Measurements from ENCODE around the gene SNAPC3. TPM values are rescaled to one million over a fixed set of nuclear protein-coding genes. Genes with fewer than 3 reads are reported as not detected.

SNAPC3 gene
- total and polyA plus RNA-seq, 2 donors (not counting 3 experiments of a cell fraction or from before 2014, with no cell fraction given): 15.2 to 32.6 TPM

DNA sequence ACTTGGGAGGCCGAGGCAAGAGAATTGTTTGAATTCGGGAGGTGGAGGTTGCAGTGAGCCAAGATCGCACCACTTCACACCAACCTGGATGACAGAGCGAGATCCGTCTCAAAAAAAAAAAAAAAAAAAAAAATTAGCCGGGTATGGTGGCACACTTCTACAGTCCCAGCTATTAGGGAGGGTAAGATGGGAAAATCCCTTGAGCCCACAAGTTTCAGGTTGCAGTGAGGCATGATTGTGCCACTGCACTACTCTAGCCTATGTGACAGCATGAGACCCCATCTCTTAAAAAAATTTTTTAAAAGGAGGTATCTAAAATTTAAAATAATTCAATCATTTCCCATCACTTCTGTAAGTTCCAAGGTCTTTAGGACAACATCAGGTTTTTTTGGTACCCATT lies 62.1 kb downstream of the SNAPC3 start:
- ChIA-PET POLR2A (no interaction called here), CTCF (interaction anchor here (1.2 kb wide), 1 partner anchor 207 kb away, joined by 4 read pairs; no protein-coding TSS in a partner anchor)
- no peak overlapping the region for H3K27ac ChIP-seq (ENCODE audit: insufficient read depth, low read depth, low read length)
- H4K20me1 ChIP-seq (replicated peaks; ENCODE audit: control insufficient read depth, extremely low read depth, insufficient read depth, low read length): no peaks in the 10 kb centered on the region
- H3K4me3 ChIP-seq (replicated peaks in 1 of 3; ENCODE audit: insufficient read depth in 1 of 3, low read depth in 1 of 3, low read length in 3 of 3): no peak overlapping the region
- no peak for FAIRE-seq
- no peaks in the 10 kb centered on the region for H3K9me3 ChIP-seq (replicated peaks; ENCODE audit: control insufficient read depth, insufficient read depth, low read length)
- no peak overlapping the region for H2AFZ ChIP-seq (ENCODE audit: low read depth, low read length)
- peaks cover 2% of the 10 kb centered on the region for H3K79me2 ChIP-seq (ENCODE audit: control insufficient read depth, insufficient read depth, low read length)
- H3K4me2 ChIP-seq (ENCODE audit: insufficient read depth, low read length): no peak overlapping the region
- intact Hi-C loops (cut with micrococcal nuclease): loop anchor here (5.0 kb wide), 1 partner anchor 122 kb away; no protein-coding TSS in a partner anchor
- no peak for DNase-seq (ENCODE audit: low read depth, low spot score)
- H3K9me1 ChIP-seq (replicated peaks; ENCODE audit: control insufficient read depth, extremely low read depth, insufficient read depth, low read length): no peaks in the 10 kb centered on the region
- H3K9ac ChIP-seq (replicated peaks; ENCODE audit: extremely low read depth, insufficient read depth, low read length): no peak overlapping the region
- H3K4me1 ChIP-seq (ENCODE audit: control insufficient read depth, extremely low read depth, insufficient read depth, low read length): no peaks in the 10 kb centered on the region
- dilution Hi-C loops (cut with MboI; ENCODE audit: extremely low pct_ligation_motif_present, low sequenced_read_pairs): no loop called here
- H3K36me3 ChIP-seq (ENCODE audit: control insufficient read depth in 2 of 2, extremely low read depth in 1 of 2, insufficient read depth in 2 of 2, low read length in 2 of 2): peaks cover 4 to 6% of the 10 kb centered on the region in 2 experiments
- TF ChIP-seq FOS (IDR thresholded peaks at IDR 0.05; ENCODE audit: borderline replicate concordance, insufficient read depth, low read length): no peak
- no peak for TF ChIP-seq JUN (IDR thresholded peaks at IDR 0.05; ENCODE audit: borderline replicate concordance, insufficient read depth, insufficient read length, low read depth)
- no peak for TF ChIP-seq POLR2A (IDR thresholded peaks at IDR 0.05; ENCODE audit: low read depth, low read length)
- TF ChIP-seq, protein P1, sequence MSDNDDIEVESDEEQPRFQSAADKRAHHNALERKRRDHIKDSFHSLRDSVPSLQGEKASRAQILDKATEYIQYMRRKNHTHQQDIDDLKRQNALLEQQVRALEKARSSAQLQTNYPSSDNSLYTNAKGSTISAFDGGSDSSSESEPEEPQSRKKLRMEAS (IDR thresholded peaks at IDR 0.05; ENCODE audit: insufficient read depth, insufficient read length): no peak
- no peak for TF ChIP-seq EZH2 (IDR thresholded peaks at IDR 0.05; ENCODE audit: borderline replicate concordance, low read depth, low read length, severe bottlenecking)
- TF ChIP-seq, protein P2, sequence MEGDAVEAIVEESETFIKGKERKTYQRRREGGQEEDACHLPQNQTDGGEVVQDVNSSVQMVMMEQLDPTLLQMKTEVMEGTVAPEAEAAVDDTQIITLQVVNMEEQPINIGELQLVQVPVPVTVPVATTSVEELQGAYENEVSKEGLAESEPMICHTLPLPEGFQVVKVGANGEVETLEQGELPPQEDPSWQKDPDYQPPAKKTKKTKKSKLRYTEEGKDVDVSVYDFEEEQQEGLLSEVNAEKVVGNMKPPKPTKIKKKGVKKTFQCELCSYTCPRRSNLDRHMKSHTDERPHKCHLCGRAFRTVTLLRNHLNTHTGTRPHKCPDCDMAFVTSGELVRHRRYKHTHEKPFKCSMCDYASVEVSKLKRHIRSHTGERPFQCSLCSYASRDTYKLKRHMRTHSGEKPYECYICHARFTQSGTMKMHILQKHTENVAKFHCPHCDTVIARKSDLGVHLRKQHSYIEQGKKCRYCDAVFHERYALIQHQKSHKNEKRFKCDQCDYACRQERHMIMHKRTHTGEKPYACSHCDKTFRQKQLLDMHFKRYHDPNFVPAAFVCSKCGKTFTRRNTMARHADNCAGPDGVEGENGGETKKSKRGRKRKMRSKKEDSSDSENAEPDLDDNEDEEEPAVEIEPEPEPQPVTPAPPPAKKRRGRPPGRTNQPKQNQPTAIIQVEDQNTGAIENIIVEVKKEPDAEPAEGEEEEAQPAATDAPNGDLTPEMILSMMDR (IDR thresholded peaks at IDR 0.05; ENCODE audit: extremely low read depth in 1 of 2, insufficient read depth in 1 of 2, low read depth in 1 of 2, low read length in 2 of 2): no peak
- TF ChIP-seq MYC (IDR thresholded peaks at IDR 0.05; ENCODE audit: low read depth, low read length): no peak
- no peak for TF ChIP-seq POLR2AphosphoS5 (IDR thresholded peaks at IDR 0.05; ENCODE audit: insufficient read depth, low read depth, low read length)
- no TSS peak for BruUV-seq (replicated peaks)
- no peaks in the 10 kb centered on the region for H3K27me3 ChIP-seq (ENCODE audit: control insufficient read depth in 2 of 2, insufficient read depth in 2 of 2, low read length in 2 of 2)
